HCT116 (cell line): ENCODE results near the gene RNF4. TPM values are rescaled to one million over a fixed set of nuclear protein-coding genes. Genes with fewer than 3 reads are reported as not detected.

ENCODE experiments used
- ATAC-seq: fragments of 200-7000 bp; cut with Tn5 transposase; 2 replicates; pipeline ENCODE4 v1.9.1; 2020; ENCODE audit warnings: mild to moderate bottlenecking, moderate library complexity
- BruUV-seq: library from RNA; stranded (reverse); fragments of 400-500 nt; replicated peaks from 2 replicates; lab custom pipeline; 2021; lab: Mats Ljungman, UMichigan
- CTCF ChIA-PET: fragments of 300-600 bp; sonication (Branson Sonifier 250); formaldehyde crosslinking; loops from one replicate; lab custom pipeline; 2021; ENCODE audit warnings: antibody characterized with exemption; lab: Charles Lee
- POLR2A ChIA-PET: fragments of 300-600, 350-600 bp; sonication (Branson Sonifier 250); formaldehyde crosslinking; loops from one replicate; lab custom pipeline; 2021; ENCODE audit warnings: antibody characterized with exemption; lab: Charles Lee
- RAD21 ChIA-PET, 2 experiments: fragments of 300-600 bp; sonication (Branson Sonifier 250); formaldehyde crosslinking; loops; one replicate each; lab custom pipeline; 2023; ENCODE audit warnings: low total read pairs in 2 of 2; ENCODE audit not compliant: uncharacterized antibody in 2 of 2, unreplicated experiment in 2 of 2, low non-redundant PET in 1 of 2; lab: Charles Lee
- DNase-seq: peaks from one replicate; pipeline ENCODE4 v3.0.0-alpha.2; 2010; ENCODE audit warnings: low read depth, low spot score
- H2AFZ ChIP-seq: fragments of 200-600 bp; shearing (Covaris generic), sonication (generic); 2 replicates; pipeline ENCODE4 v1.6.1; 2017; ENCODE audit warnings: low read depth, mixed run types, mixed read lengths, antibody characterized with exemption, low read length; ENCODE audit not compliant: poor library complexity, severe bottlenecking
- H3K27ac ChIP-seq: 2 replicates; pipeline ENCODE4 v1.5.1; 2012; ENCODE audit warnings: low read depth, low read length
- H3K27me3 ChIP-seq: fragments of 200-600 bp; sonication (generic); 2 replicates; pipeline ENCODE4 v1.6.1; 2016; ENCODE audit warnings: mixed run types, low read length, mixed read lengths; ENCODE audit not compliant: insufficient read depth
- H3K36me3 ChIP-seq, 2 experiments: fragments of 200-500 bp in 1 of 2; fragments of 200-600 bp in 1 of 2; sonication (Bioruptor generic) in 1 of 2; sonication (generic) in 1 of 2; 2 replicates each; pipeline versions ENCODE4 v1.5.1 to v1.6.1; 2014 to 2016; ENCODE audit warnings: low read length in 2 of 2, inconsistent platforms in 1 of 2, mixed read lengths in 1 of 2, mixed run types in 1 of 2; ENCODE audit not compliant: insufficient read depth in 2 of 2, control insufficient read depth in 1 of 2
- H3K4me1 ChIP-seq, 2 experiments: fragments of 200-600 bp in 1 of 2; sonication (generic) in 1 of 2; 2 replicates each; pipeline versions ENCODE4 v1.5.1 to v1.6.1; 2012 to 2017; ENCODE audit warnings: low read length in 2 of 2, inconsistent platforms in 1 of 2, mild to moderate bottlenecking in 1 of 2, mixed read lengths in 1 of 2, mixed run types in 1 of 2, moderate library complexity in 1 of 2; ENCODE audit not compliant: insufficient read depth in 2 of 2, control insufficient read depth in 1 of 2
- H3K4me2 ChIP-seq: fragments of 200-600 bp; sonication (generic); 2 replicates; pipeline ENCODE4 v1.6.1; 2017; ENCODE audit warnings: mixed run types, low read length, mixed read lengths
- H3K4me3 ChIP-seq, 2 experiments: fragments of 200-600 bp in 1 of 2; sonication (generic) in 1 of 2; replicated peaks in 1 of 2; 2 replicates each; pipeline ENCODE4 v1.5.1; 2011 to 2016; ENCODE audit warnings: low read length in 2 of 2, control low read depth in 1 of 2, low read depth in 1 of 2, mild to moderate bottlenecking in 1 of 2, mixed read lengths in 1 of 2, mixed run types in 1 of 2
- H3K79me2 ChIP-seq: fragments of 200-600 bp; sonication (generic); 2 replicates; pipeline ENCODE4 v1.6.1; 2017; ENCODE audit warnings: mild to moderate bottlenecking, mixed run types, low read length, moderate library complexity, mixed read lengths; ENCODE audit not compliant: insufficient read depth
- H3K9ac ChIP-seq: fragments of 200-600 bp; sonication (generic); 2 replicates; pipeline ENCODE4 v1.6.1; 2016; ENCODE audit warnings: low read length, mixed read lengths
- H3K9me2 ChIP-seq: fragments of 200-600 bp; sonication (generic), shearing (Covaris generic); 2 replicates; pipeline ENCODE4 v1.6.1; 2017; ENCODE audit warnings: mixed run types, mild to moderate bottlenecking, moderate library complexity; ENCODE audit not compliant: insufficient read depth
- H3K9me3 ChIP-seq, 2 experiments: fragments of 200-500 bp in 1 of 2; fragments of 200-600 bp in 1 of 2; sonication (Bioruptor generic) in 1 of 2; sonication (generic) in 1 of 2; 2 replicates each; pipeline ENCODE4 v1.6.1; 2014 to 2017; ENCODE audit warnings: low read length in 2 of 2, mixed read lengths in 2 of 2, inconsistent platforms in 1 of 2, low read depth in 1 of 2, mild to moderate bottlenecking in 1 of 2, mixed run types in 1 of 2, moderate library complexity in 1 of 2; ENCODE audit not compliant: control insufficient read depth in 1 of 2, insufficient read depth in 1 of 2
- H4K20me1 ChIP-seq: fragments of 200-600 bp; sonication (generic), shearing (Covaris generic); 2 replicates; pipeline ENCODE4 v1.6.1; 2017; ENCODE audit warnings: mixed run types, mild to moderate bottlenecking, moderate library complexity; ENCODE audit not compliant: insufficient read depth
- CBX3 ChIP-seq: IDR thresholded peaks from 2 replicates; pipeline ENCODE4 v1.6.1; 2012; ENCODE audit warnings: low read depth
- CEBPB ChIP-seq: IDR thresholded peaks from 2 replicates; pipeline ENCODE4 v1.6.1; 2012; ENCODE audit warnings: low read depth
- EZH2 ChIP-seq: fragments of 200-600 bp; sonication (generic); IDR thresholded peaks from 2 replicates; pipeline ENCODE4 v1.6.1; 2017; ENCODE audit warnings: antibody characterized with exemption, mixed run types
- EZH2phosphoT487 ChIP-seq: fragments of 200-600 bp; IDR thresholded peaks from 2 replicates; pipeline ENCODE4 v1.6.1; 2018; ENCODE audit warnings: antibody characterized with exemption, borderline replicate concordance
- FOSL1 ChIP-seq: IDR thresholded peaks from 2 replicates; pipeline ENCODE4 v1.6.1; 2012; ENCODE audit warnings: low read depth
- JUND ChIP-seq: IDR thresholded peaks from 2 replicates; pipeline ENCODE4 v1.6.1; 2012
- POLR2A ChIP-seq: IDR thresholded peaks from 2 replicates; pipeline ENCODE4 v1.7.0; 2011; ENCODE audit warnings: borderline replicate concordance; ENCODE audit not compliant: insufficient read depth, insufficient read length; ENCODE audit errors: extremely low read depth
- RAD21 ChIP-seq: IDR thresholded peaks from 2 replicates; pipeline ENCODE4 v1.6.1; 2012; ENCODE audit warnings: low read depth, mild to moderate bottlenecking
- REST ChIP-seq: IDR thresholded peaks from 2 replicates; pipeline ENCODE4 v1.6.1; 2012; ENCODE audit warnings: low read depth
- SIN3A ChIP-seq: IDR thresholded peaks from 2 replicates; pipeline ENCODE4 v1.6.1; 2012; ENCODE audit warnings: low read depth
- SP1 ChIP-seq: IDR thresholded peaks from 2 replicates; pipeline ENCODE4 v1.6.1; 2012; ENCODE audit warnings: low read depth
- SRF ChIP-seq: IDR thresholded peaks from 2 replicates; pipeline ENCODE4 v1.6.1; 2012; ENCODE audit warnings: low read depth
- TCF7L2 ChIP-seq: IDR thresholded peaks from 2 replicates; pipeline ENCODE4 v1.7.0; 2011; ENCODE audit warnings: borderline replicate concordance, inconsistent platforms; ENCODE audit not compliant: insufficient read depth, insufficient read length; ENCODE audit errors: extremely low read depth
- YY1 ChIP-seq: IDR thresholded peaks from 2 replicates; pipeline ENCODE4 v1.6.1; 2011; ENCODE audit warnings: low read length, low read depth, moderate library complexity, mild to moderate bottlenecking; ENCODE audit not compliant: insufficient replicate concordance; ENCODE audit errors: extremely low read depth
- intact Hi-C: fragments of 100-400 bp; cut with micrococcal nuclease; formaldehyde crosslinking; loops from 2 replicates; pipeline ENCODE4 v1.10.0; 2022
- total RNA-seq: library from RNA; stranded (reverse); gene quantifications from one replicate; pipeline ENCODE4 v1.2.1, GENCODE V29; 2021; ENCODE audit not compliant: unreplicated experiment

RNF4 gene
- total RNA-seq, 1 experiment from 2014 or later: 62.3 TPM

- no peaks in the 10 kb centered on the region for H3K9me3 ChIP-seq
- peaks cover 99% of the 10 kb centered on the region for H3K79me2 ChIP-seq
- DNase-seq (no peak), ATAC-seq (no peak)
- no peak overlapping the region for H3K27ac ChIP-seq
- TF ChIP-seq CBX3 (0 out of 2 replicates have a peak, but pooled peaks have one; percentile 14), EZH2 (no peak), SP1 (no peak)
- H3K9me2 ChIP-seq: no peaks in the 10 kb centered on the region
- H3K36me3 ChIP-seq: peaks cover 11 to 39% of the 10 kb centered on the region in 2 experiments
- no TSS peak for BruUV-seq
- no peak overlapping the region for H3K4me2 ChIP-seq
- H3K4me1 ChIP-seq: no peaks in the 10 kb centered on the region
- ChIA-PET POLR2A (interaction anchor here (0.6 to 0.7 kb wide), 2 partner anchors 21 to 66 kb away, joined by 3 read pairs; partner anchors contain the start of gene RNF4), CTCF (interaction anchor here (1.0 kb wide), 1 partner anchor 10 kb away, joined by 5 read pairs; no protein-coding TSS in a partner anchor), RAD21 (no interaction called here)
- H3K9ac ChIP-seq: no peak overlapping the region
- intact Hi-C loops: no loop called here
- peaks cover 5% of the 10 kb centered on the region; the same call in 1 of the 2 replicates for H4K20me1 ChIP-seq
- no peaks in the 10 kb centered on the region for H3K27me3 ChIP-seq
- H2AFZ ChIP-seq: no peak overlapping the region
- no peak overlapping the region for H3K4me3 ChIP-seq
These were observed 21.1 kb downstream of the RNF4 start for GRCh38 chr4:2489841-2490552.

GRCh38 chr4:2492970-2493369, 24.1 kb downstream of the RNF4 start:
- TF ChIP-seq FOSL1: no peak
- no peak for TF ChIP-seq POLR2A
- no peak for TF ChIP-seq EZH2
- no peak for TF ChIP-seq RAD21
- TF ChIP-seq SIN3A: no peak
- TF ChIP-seq CEBPB: no peak
- TF ChIP-seq CBX3: no peak
- no peak for TF ChIP-seq TCF7L2
- no peak for TF ChIP-seq REST
- TF ChIP-seq EZH2phosphoT487: no peak
- no peak for TF ChIP-seq SRF
- TF ChIP-seq SP1: no peak
- no peak for TF ChIP-seq JUND
- TF ChIP-seq YY1: no peak
- H3K36me3 ChIP-seq: peaks cover 23 to 50% of the 10 kb centered on the region in 2 experiments
- POLR2A ChIA-PET: no interaction called here

More at GRCh38 chr4:2492970-2493369, 24.1 kb downstream of the RNF4 start:
- H3K79me2 ChIP-seq: peaks cover 96% of the 10 kb centered on the region
- DNase-seq (no peak), ATAC-seq (no peak)
- no peak overlapping the region for H3K9ac ChIP-seq
- no peak overlapping the region for H3K27ac ChIP-seq
- intact Hi-C loops: no loop called here
- no peak overlapping the region for H3K4me3 ChIP-seq
- ChIA-PET RAD21 (no interaction called here), CTCF (no interaction called here)
- no peaks in the 10 kb centered on the region for H3K4me1 ChIP-seq
- no peaks in the 10 kb centered on the region for H3K9me3 ChIP-seq
- H3K27me3 ChIP-seq: no peaks in the 10 kb centered on the region
- H3K9me2 ChIP-seq: no peaks in the 10 kb centered on the region
- H3K4me2 ChIP-seq: no peak overlapping the region
- H2AFZ ChIP-seq: no peak overlapping the region
- BruUV-seq: no TSS peak
- H4K20me1 ChIP-seq: peaks cover 5% of the 10 kb centered on the region; the same call in 1 of the 2 replicates
